Brain microvascular endothelial cell (primary cell): ENCODE results near the gene PSIP1.
A peak's percentile ranks its signal among the peaks of the same experiment; 100 is the strongest.

Experiments
- DNase-seq: peaks from one replicate; pipeline ENCODE4 v3.0.0-alpha.2; 2020
- H3K27ac ChIP-seq: fragments of 250-450 bp; sonication (Bioruptor Pico); 2 replicates; pipeline ENCODE4 v1.5.1; 2020; ENCODE audit warnings: mild to moderate bottlenecking, moderate library complexity
- H3K27me3 ChIP-seq: fragments of 250-450 bp; sonication (Bioruptor Pico); replicated peaks from 2 replicates; pipeline ENCODE4 v1.5.1; 2020; ENCODE audit warnings: mild to moderate bottlenecking
- H3K36me3 ChIP-seq: fragments of 250-450 bp; sonication (Bioruptor Pico); replicated peaks from 2 replicates; pipeline ENCODE4 v1.5.1; 2020; ENCODE audit warnings: mild to moderate bottlenecking
- H3K4me3 ChIP-seq: 2 replicates; pipeline ENCODE4 v1.5.1; 2011; ENCODE audit warnings: low read depth, mild to moderate bottlenecking, control low read depth, low read length, moderate library complexity
- in situ Hi-C: cut with HindIII; loops from 2 replicates; pipeline ENCODE4 v1.10.0; 2017; ENCODE audit warnings: low sequenced_read_pairs, low pct_ligation_motif_present
- TF ChIP-seq, protein P1 (sequence below): IDR thresholded peaks from 2 replicates; pipeline ENCODE4 v1.5.1; 2011; ENCODE audit warnings: low read depth, mild to moderate bottlenecking, moderate library complexity, low read length, control low read depth, inconsistent platforms; ENCODE audit errors: missing control alignments

PSIP1 gene

DNA sequence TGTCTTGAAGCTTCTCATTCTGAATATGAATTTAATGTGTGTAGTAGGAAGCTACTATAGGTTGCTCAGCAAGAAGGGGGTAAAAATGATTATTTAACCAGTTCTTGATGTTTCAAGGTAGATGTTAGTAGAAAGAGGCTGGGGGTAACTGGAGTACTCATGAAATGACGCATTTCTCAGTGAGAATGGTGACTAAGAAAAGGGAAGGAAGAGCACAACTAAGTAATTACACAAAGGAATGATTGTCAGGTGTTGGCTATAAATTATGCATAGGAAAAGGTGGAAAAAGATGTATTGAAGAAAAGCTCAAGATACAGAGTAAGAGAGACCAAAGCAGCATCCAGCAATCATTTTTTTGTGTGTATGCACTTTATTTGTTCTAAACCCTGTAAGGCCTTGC is 1.4 kb upstream of the PSIP1 start:
- H3K4me3 ChIP-seq: no peak overlapping the region

DNA sequence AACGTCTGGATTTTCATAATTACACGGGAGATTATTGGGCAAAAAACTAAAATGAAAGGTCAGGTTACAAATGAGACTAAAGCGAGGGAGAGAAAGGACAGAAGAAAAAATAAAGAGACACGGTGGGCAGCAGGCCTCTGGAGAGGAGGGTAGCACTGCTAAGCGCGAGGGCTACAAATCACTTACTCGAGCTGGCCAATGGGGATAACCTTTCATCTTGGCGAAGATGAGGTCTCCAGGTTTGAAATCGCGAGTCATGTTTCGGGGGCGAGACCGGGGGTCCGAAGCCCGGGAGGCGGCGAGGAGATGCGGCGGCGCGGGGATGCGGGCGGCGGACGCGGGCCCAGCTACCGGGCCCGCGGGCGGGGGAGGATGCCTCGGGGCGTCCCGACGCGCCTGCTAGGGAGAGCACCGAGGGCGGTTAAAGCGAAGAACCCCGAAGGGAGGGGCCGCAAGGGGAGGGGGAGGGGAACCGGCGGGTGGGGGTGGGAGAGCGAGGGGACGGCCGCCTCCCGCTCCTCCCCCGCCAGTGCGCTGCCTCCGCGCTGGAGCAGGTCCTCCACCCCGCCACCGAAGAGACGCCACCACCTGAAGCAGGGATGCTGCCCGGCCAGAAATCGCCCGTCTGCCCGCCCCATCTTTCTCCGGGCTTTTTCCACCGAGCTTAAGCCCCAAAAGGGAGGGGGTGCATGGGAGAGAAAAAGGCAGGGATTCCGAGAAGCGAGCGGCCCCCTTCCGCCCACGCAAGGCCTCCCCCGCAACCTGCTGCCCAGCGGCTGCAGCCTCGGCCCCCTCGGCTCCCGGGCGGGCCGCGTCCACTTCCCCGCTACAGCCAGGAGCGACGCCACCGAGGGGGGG is 610 bp downstream of the PSIP1 start:
- in situ Hi-C loops: no loop called here
- peak overlapping the region; percentile 88 for H3K4me3 ChIP-seq
- DNase-seq: peak; percentile 6
- TF ChIP-seq, protein P1, sequence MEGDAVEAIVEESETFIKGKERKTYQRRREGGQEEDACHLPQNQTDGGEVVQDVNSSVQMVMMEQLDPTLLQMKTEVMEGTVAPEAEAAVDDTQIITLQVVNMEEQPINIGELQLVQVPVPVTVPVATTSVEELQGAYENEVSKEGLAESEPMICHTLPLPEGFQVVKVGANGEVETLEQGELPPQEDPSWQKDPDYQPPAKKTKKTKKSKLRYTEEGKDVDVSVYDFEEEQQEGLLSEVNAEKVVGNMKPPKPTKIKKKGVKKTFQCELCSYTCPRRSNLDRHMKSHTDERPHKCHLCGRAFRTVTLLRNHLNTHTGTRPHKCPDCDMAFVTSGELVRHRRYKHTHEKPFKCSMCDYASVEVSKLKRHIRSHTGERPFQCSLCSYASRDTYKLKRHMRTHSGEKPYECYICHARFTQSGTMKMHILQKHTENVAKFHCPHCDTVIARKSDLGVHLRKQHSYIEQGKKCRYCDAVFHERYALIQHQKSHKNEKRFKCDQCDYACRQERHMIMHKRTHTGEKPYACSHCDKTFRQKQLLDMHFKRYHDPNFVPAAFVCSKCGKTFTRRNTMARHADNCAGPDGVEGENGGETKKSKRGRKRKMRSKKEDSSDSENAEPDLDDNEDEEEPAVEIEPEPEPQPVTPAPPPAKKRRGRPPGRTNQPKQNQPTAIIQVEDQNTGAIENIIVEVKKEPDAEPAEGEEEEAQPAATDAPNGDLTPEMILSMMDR: no peak
- H3K27me3 ChIP-seq: no peaks in the 10 kb centered on the region
- H3K27ac ChIP-seq: peak overlapping the region; percentile 99
- peaks cover 2% of the 10 kb centered on the region for H3K36me3 ChIP-seq

More for the DNA sequence above, 1.4 kb upstream of the PSIP1 start:
- in situ Hi-C loops: no loop called here
- TF ChIP-seq, protein P1: no peak
- H3K36me3 ChIP-seq: no peaks in the 10 kb centered on the region
- DNase-seq: no peak
- no peak overlapping the region for H3K27ac ChIP-seq
- no peaks in the 10 kb centered on the region for H3K27me3 ChIP-seq

DNA sequence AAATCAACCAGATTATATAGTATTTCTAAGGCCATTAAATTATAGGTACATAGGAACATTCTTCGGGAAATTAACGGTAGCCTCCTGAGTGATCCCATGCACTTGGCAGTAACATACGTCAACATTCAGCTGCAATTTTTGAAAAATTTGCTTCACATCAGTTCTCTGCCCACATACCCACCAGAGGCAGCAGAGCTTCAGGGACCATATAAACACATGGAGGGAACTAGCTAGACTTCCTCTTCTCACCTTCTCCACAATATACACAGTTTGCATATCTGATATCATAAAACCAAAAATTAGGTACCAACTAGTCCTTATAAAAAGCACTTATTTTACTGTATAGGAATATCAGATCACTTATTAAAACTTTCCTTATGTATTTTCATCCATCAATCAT is 4.8 kb downstream of the PSIP1 start:
- TF ChIP-seq, protein P1: peak; percentile 17
- no peak overlapping the region for H3K4me3 ChIP-seq
- no peak overlapping the region for H3K27ac ChIP-seq
- H3K27me3 ChIP-seq: no peaks in the 10 kb centered on the region
- peaks cover 2% of the 10 kb centered on the region for H3K36me3 ChIP-seq
- no peak for DNase-seq
- in situ Hi-C loops: no loop called here

DNA sequence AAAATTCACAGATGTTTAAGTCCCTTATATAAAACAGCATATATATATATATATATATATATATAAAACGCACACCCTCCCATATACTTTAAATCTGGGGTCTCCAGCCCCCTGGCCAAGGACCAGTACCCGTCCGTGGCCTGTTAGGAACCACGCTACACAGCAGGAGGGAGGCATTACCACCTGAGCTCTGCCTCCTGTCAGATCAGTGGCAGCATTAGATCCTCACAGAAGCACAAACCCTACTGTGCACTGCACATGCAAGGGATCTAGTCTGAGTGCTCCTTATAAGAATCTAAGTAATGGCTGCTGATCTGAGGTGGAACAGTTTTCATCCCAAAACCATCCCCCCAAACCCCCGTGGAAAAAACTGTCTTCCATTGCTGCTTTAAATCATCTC is 9.0 kb downstream of the PSIP1 start:
- H3K36me3 ChIP-seq: peaks cover 2% of the 10 kb centered on the region
- TF ChIP-seq, protein P1: no peak
- H3K27me3 ChIP-seq: no peaks in the 10 kb centered on the region
- in situ Hi-C loops: no loop called here
- no peak for DNase-seq
- H3K27ac ChIP-seq: no peak overlapping the region
- no peak overlapping the region for H3K4me3 ChIP-seq

DNA sequence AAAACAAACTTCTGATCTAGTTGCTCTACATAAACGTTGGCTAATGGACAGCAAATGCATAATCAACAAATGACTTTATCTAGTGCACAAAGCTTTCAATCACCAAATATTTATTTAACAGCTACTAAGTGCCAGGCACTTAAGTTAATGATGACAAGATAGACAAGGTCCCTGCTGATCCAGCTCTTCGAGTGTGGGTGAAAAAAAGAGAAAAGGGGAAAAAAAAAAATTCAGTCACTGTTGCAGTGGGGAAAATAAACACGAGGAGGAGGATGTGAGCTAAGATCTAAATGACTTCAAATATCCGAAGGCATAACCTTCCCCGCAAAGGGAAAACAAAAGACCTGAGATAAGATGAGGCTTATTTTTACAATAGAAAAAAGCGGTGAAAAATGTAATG is 9.6 kb downstream of the PSIP1 start:
- no peaks in the 10 kb centered on the region for H3K27me3 ChIP-seq
- in situ Hi-C loops: no loop called here
- DNase-seq: no peak
- TF ChIP-seq, protein P1: no peak
- H3K27ac ChIP-seq: no peak overlapping the region
- H3K36me3 ChIP-seq: peaks cover 2% of the 10 kb centered on the region
- no peak overlapping the region for H3K4me3 ChIP-seq
